Liver (tissue), 3 donors: ENCODE measurements around the gene KLF2.

Experiments used
- ATF3 ChIP-seq: IDR thresholded peaks from 2 replicates; pipeline ENCODE4 v1.6.1; 2016; ENCODE audit warnings: antibody characterized with exemption
- CTCF ChIP-seq: fragments of 150-350 bp; IDR thresholded peaks from 2 replicates; pipeline ENCODE4 v1.5.1; 2017; ENCODE audit warnings: improper control_type of control experiment, low read depth, low read length; ENCODE audit not compliant: missing input control
- EGR1 ChIP-seq, 2 donors: IDR thresholded peaks; 2 replicates each; pipeline ENCODE4 v1.6.1; 2016 to 2018; ENCODE audit warnings: antibody characterized with exemption in 2 of 2, low read depth in 2 of 2
- FOXA1 ChIP-seq: IDR thresholded peaks from 2 replicates; pipeline ENCODE4 v1.6.1; 2016; ENCODE audit warnings: antibody characterized with exemption
- HNF4A ChIP-seq, 2 donors: conservative IDR thresholded peaks; 2 replicates each; pipeline ENCODE4 v1.6.1; 2016; ENCODE audit warnings: antibody characterized with exemption in 2 of 2, mild to moderate bottlenecking in 2 of 2
- JUND ChIP-seq, 2 donors: IDR thresholded peaks; 2 replicates each; pipeline ENCODE4 v1.6.1; 2016; ENCODE audit warnings: antibody characterized with exemption in 2 of 2
- MAX ChIP-seq: IDR thresholded peaks from 2 replicates; pipeline ENCODE4 v1.6.1; 2016; ENCODE audit warnings: antibody characterized with exemption
- RAD21 ChIP-seq, 2 donors: IDR thresholded peaks; 2 replicates each; pipeline ENCODE4 v1.6.1; 2016; ENCODE audit warnings: antibody characterized with exemption in 2 of 2, mild to moderate bottlenecking in 2 of 2
- REST ChIP-seq: IDR thresholded peaks from 2 replicates; pipeline ENCODE4 v1.6.1; 2016; ENCODE audit warnings: antibody characterized with exemption, mild to moderate bottlenecking
- SP1 ChIP-seq: IDR thresholded peaks from 2 replicates; pipeline ENCODE4 v1.6.1; 2018; ENCODE audit warnings: antibody characterized with exemption, mild to moderate bottlenecking
- donor health status: healthy.
- donor health status: healthy.

- TF ChIP-seq CTCF (no peak), HNF4A (conservative IDR thresholded peaks at IDR 0.05) (peak; percentile 98 to 99), FOXA1 (no peak), JUND (IDR thresholded peaks at IDR 0.05) (peak in 1 of 2 donors; percentile 45), MAX (peak; percentile 15), RAD21 (IDR thresholded peaks at IDR 0.05) (peak in 1 of 2 donors; percentile 7), SP1 (peak; percentile 52), REST (no peak), ATF3 (no peak), EGR1 (IDR thresholded peaks at IDR 0.05; ENCODE audit: low read depth in 2 of 2) (no peak)
Measured at GRCh38 chr19:16345457-16345856, 20.8 kb downstream of the KLF2 start.
